ENCODE data around the gene SLC6A20.

The SLC6A20 gene

DNA sequence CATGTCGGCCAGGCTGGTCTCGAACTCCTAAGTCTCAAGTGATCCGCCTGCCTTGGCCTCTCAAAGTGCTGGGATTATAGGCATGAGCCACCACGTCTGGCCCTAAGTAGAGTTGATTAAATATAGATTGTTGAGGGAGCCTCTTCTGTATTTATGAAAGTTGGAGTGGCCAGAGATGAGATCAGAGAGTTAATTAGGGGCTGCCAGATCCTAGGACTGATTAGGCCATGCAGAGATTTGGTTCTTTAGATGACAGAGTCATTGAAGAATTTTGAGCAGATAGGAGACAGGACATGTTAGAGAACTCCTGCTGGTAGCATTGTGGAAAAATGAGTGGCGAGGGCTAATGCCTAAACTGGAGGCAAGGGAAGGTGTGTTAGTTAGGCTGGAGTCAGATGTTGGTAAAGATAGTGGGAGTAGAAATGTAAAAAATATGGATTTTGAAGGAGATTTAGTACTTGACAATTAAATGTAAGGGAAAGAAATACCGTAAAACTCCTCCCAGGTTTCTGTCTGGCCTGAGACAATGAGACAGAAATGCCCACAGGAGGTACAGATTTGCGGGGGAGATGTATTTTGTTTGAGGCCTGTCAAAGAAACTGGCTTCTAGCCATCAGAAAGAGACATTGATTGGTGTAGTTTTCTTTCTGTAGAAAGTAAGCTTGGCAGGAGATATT lies 83.8 kb downstream of the SLC6A20 start:
- Histone ChIP-seq H3K27me3 (ENCODE audit: control insufficient read depth, insufficient read depth, low read length) (no peaks in the 10 kb centered on the region), H3K36me3 (ENCODE audit: control insufficient read depth, insufficient read depth, low read length) (peaks cover 78% of the 10 kb centered on the region), H3K9ac (ENCODE audit: low read length) (no peak overlapping the region), H3K9me3 (ENCODE audit: control insufficient read depth, insufficient read depth, low read depth, low read length) (no peaks in the 10 kb centered on the region), H3K4me1 (ENCODE audit: control insufficient read depth, insufficient read depth, low read length) (no peaks in the 10 kb centered on the region), H3K27ac (ENCODE audit: low read depth, low read length) (no peak overlapping the region; the same call in 1 of the 2 replicates), H3K4me3 (ENCODE audit: low read depth, low read length) (no peak overlapping the region)

DNA sequence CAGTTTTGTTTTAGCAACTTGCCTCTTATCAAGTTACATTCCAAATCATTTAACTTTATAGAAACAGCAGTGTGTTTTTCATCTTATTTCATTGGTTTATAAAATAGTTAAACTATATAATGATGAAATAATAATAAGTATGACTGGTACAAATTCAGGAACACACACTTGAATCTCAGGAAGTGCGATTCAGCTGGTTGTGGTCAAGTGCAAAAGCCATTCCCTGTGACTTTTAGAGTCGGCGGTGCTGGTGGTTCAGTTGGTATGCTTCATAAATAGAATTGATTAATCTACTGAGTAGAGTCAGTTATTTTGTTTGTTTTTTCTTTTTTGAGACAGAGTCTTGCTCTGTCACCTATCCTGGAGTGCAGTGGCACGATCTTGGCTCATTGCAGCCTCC lies 84.4 kb downstream of the SLC6A20 start:
- no peak overlapping the region for H3K9ac ChIP-seq (ENCODE audit: low read length)
- no peaks in the 10 kb centered on the region for H3K27me3 ChIP-seq (ENCODE audit: control insufficient read depth, insufficient read depth, low read length)
- H3K4me3 ChIP-seq (ENCODE audit: low read depth, low read length), result no peak overlapping the region
- no peak overlapping the region for H3K27ac ChIP-seq (ENCODE audit: low read depth, low read length)
- peaks cover 80% of the 10 kb centered on the region for H3K36me3 ChIP-seq (ENCODE audit: control insufficient read depth, insufficient read depth, low read length)
- no peaks in the 10 kb centered on the region for H3K9me3 ChIP-seq (ENCODE audit: control insufficient read depth, insufficient read depth, low read depth, low read length)
- H3K4me1 ChIP-seq (ENCODE audit: control insufficient read depth, insufficient read depth, low read length), result no peaks in the 10 kb centered on the region

DNA sequence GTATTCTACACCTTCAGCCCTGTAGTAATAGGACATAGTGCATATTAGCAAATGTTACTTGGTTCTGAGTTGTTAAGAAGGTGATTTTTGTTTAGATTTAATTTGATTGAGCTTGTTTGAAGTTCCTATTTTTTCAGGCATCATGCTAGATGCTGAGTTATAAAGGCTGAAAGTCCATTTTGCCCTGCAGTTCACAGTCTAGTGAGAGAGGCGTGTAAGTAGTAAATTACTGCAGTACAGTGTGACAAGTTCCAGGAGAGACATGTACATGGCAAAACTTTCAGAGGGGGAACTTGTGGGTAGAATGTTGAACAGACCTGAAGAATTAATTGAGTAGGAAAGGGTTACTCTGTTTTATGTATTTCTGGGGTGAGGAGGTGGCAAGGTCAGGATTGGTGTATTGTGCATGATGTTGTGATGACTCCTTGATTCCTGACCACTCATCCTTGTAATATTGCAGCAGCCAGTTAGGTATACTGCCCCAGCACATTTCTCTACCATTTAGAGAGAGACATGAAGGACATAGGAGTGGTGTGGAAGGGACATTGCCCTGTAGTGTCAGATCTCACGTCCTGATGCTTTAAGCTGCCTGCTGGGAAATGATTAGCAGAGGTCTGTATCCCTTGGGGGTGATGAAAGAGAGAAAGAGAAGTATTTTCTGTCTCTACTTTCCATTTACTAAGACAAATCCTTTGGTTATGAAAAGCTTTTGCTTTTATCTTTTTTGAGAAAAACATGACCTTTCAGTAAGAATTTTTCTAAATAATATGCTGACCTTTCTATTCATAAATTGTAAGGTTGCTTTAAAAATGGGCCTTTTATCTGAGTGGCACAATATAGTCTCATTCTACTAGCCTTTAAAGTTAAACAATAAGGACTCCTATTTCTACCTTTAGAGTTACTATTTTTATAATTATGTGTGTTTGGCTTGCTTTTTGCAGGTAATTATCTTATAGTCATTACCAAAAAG lies 90.2 kb downstream of the SLC6A20 start:
- no peak overlapping the region for H3K4me3 ChIP-seq (ENCODE audit: low read depth, low read length)
- H3K27me3 ChIP-seq (ENCODE audit: control insufficient read depth, insufficient read depth, low read length), result no peaks in the 10 kb centered on the region
- no peaks in the 10 kb centered on the region for H3K9me3 ChIP-seq (ENCODE audit: control insufficient read depth, insufficient read depth, low read depth, low read length)
- peaks cover 65% of the 10 kb centered on the region for H3K36me3 ChIP-seq (ENCODE audit: control insufficient read depth, insufficient read depth, low read length)
- H3K4me1 ChIP-seq (ENCODE audit: control insufficient read depth, insufficient read depth, low read length), result peaks cover 24% of the 10 kb centered on the region
- H3K9ac ChIP-seq (ENCODE audit: low read length), result no peak overlapping the region
- no peak overlapping the region for H3K27ac ChIP-seq (ENCODE audit: low read depth, low read length)
